ENCODE results near the gene PLA2G4B.
"Not testable (repeated sequence)": the region's sequence is repeated elsewhere in the genome, so short reads cannot be mapped to it uniquely, and the experiment has no call there.

DNA sequence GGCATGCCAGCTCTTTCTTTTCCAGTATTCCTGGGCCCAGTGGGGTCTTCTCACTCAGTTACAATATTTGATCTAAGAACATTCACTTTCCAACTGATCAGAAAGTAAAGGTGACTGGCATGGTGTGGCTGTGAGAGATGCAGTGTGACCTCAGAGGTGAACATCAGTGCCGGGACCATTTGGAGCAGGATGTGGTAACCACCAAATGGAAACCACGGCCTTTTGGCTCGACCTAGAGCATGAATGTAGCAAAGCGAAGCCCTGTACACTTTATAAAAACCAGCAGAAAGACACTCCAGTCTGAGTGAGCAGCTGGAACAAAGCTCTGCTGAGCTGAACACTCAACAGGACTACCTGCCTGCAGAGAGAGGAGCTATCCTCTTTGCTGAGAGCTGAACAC lies 7.4 kb upstream of the PLA2G4B start:
- TF ChIP-seq, protein P1, sequence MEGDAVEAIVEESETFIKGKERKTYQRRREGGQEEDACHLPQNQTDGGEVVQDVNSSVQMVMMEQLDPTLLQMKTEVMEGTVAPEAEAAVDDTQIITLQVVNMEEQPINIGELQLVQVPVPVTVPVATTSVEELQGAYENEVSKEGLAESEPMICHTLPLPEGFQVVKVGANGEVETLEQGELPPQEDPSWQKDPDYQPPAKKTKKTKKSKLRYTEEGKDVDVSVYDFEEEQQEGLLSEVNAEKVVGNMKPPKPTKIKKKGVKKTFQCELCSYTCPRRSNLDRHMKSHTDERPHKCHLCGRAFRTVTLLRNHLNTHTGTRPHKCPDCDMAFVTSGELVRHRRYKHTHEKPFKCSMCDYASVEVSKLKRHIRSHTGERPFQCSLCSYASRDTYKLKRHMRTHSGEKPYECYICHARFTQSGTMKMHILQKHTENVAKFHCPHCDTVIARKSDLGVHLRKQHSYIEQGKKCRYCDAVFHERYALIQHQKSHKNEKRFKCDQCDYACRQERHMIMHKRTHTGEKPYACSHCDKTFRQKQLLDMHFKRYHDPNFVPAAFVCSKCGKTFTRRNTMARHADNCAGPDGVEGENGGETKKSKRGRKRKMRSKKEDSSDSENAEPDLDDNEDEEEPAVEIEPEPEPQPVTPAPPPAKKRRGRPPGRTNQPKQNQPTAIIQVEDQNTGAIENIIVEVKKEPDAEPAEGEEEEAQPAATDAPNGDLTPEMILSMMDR (IDR thresholded peaks at IDR 0.05): not testable (repeated sequence)
- not testable (repeated sequence) for TF ChIP-seq POLR2A (IDR thresholded peaks at IDR 0.05)
